MM.1S (cell line): ENCODE results near the gene HSPA1L.

Experiments
- DNase-seq: peaks from one replicate; pipeline ENCODE4 v3.0.0-alpha.2; 2015
- H2AFZ ChIP-seq: fragments of 300-600 bp; sonication (generic); 2 replicates; pipeline ENCODE4 v1.6.0; 2016; ENCODE audit warnings: antibody characterized with exemption, low read length
- H3F3A ChIP-seq: fragments of 300-600 bp; sonication (generic); 2 replicates; pipeline ENCODE4 v1.6.1; 2016; ENCODE audit warnings: mild to moderate bottlenecking, antibody characterized with exemption, low read length, moderate library complexity, mixed read lengths; ENCODE audit not compliant: insufficient read depth
- H3K27ac ChIP-seq: fragments of 300-600 bp; sonication (generic); 2 replicates; pipeline ENCODE4 v1.5.1; 2016; ENCODE audit warnings: mild to moderate bottlenecking, low read length
- H3K27me3 ChIP-seq: fragments of 300-600 bp; sonication (generic); replicated peaks from 2 replicates; pipeline ENCODE4 v1.6.0; 2016; ENCODE audit warnings: low read length; ENCODE audit not compliant: insufficient read depth
- H3K36me3 ChIP-seq: fragments of 300-600 bp; sonication (generic); replicated peaks from 2 replicates; pipeline ENCODE4 v1.6.1; 2016; ENCODE audit warnings: mild to moderate bottlenecking, low read length, mixed read lengths; ENCODE audit not compliant: insufficient read depth
- H3K4me1 ChIP-seq: fragments of 300-600 bp; sonication (generic); 2 replicates; pipeline ENCODE4 v1.6.1; 2016; ENCODE audit warnings: low read length, mixed read lengths
- H3K4me2 ChIP-seq: fragments of 300-600 bp; sonication (generic); 2 replicates; pipeline ENCODE4 v1.6.0; 2016; ENCODE audit warnings: low read depth, low read length
- H3K4me3 ChIP-seq: fragments of 300-600 bp; sonication (generic); 2 replicates; pipeline ENCODE4 v1.5.1; 2016; ENCODE audit warnings: low read length, mixed read lengths
- H3K79me2 ChIP-seq: fragments of 300-600 bp; sonication (generic); 2 replicates; pipeline ENCODE4 v1.6.1; 2016; ENCODE audit warnings: mixed run types, low read length, mixed read lengths
- H3K9ac ChIP-seq: fragments of 300-600 bp; sonication (generic); 2 replicates; pipeline ENCODE4 v1.6.1; 2016; ENCODE audit warnings: low read length, mixed read lengths
- H3K9me2 ChIP-seq: fragments of 300-600 bp; sonication (generic); replicated peaks from 2 replicates; pipeline ENCODE4 v1.6.1; 2016; ENCODE audit warnings: mild to moderate bottlenecking, low read length, mixed read lengths; ENCODE audit not compliant: insufficient read depth
- H3K9me3 ChIP-seq: fragments of 300-600 bp; sonication (generic); replicated peaks from 2 replicates; pipeline ENCODE4 v1.6.1; 2016; ENCODE audit warnings: mild to moderate bottlenecking, low read length, mixed read lengths; ENCODE audit not compliant: insufficient read depth
- H4K20me1 ChIP-seq: fragments of 300-600 bp; sonication (generic); 2 replicates; pipeline ENCODE4 v1.6.1; 2016; ENCODE audit warnings: mild to moderate bottlenecking, low read length, moderate library complexity, mixed read lengths; ENCODE audit not compliant: insufficient read depth
- CTCF ChIP-seq: fragments of 300-600 bp; sonication (generic); IDR thresholded peaks from 2 replicates; pipeline ENCODE4 v1.5.1; 2016; ENCODE audit warnings: antibody characterized with exemption, low read length, mixed read lengths
- EZH2 ChIP-seq: fragments of 300-600 bp; sonication (generic); optimal IDR thresholded peaks from 2 replicates; pipeline ENCODE3; 2017; ENCODE audit warnings: low read depth, mild to moderate bottlenecking, antibody characterized with exemption, low read length, mixed read lengths
- EZH2phosphoT487 ChIP-seq: fragments of 300-600 bp; sonication (generic); IDR thresholded peaks from 2 replicates; pipeline ENCODE4 v1.6.1; 2018; ENCODE audit warnings: antibody characterized with exemption, low read length

HSPA1L gene

GRCh38 chr6:31775184-31775583, 39.9 kb downstream of the HSPA1L start:
- H2AFZ ChIP-seq: no peak overlapping the region

DNA sequence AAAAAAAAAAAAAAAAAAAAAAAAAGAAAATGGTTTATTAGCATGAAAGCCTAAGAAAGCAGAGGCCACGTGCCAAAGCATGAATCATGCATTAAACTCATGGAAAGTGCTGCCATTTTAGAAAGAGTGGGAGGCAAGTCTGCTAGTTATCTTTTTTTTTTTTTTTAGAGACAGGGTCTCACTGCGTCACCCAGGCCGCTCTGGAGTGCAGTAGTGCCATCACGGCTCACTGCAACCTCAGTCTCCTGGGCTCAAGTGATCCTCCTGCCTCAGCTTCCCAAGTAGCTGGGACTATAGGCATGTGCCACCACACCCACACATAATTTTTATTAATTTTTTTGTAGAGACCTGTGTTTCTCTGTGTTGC, 43.1 kb downstream of the HSPA1L start:
- Histone ChIP-seq H3K79me2 (peaks cover 13% of the 10 kb centered on the region), H3K9me3 (no peaks in the 10 kb centered on the region), H4K20me1 (no peaks in the 10 kb centered on the region), H2AFZ (no peak overlapping the region), H3K27ac (no peak overlapping the region), H3K9me2 (no peaks in the 10 kb centered on the region), H3K4me2 (no peak overlapping the region), H3K4me1 (peaks cover 15% of the 10 kb centered on the region), H3K27me3 (no peaks in the 10 kb centered on the region), H3F3A (0 out of 2 replicates have a peak, but pooled peaks cover 9% of the 10 kb centered on the region), H3K4me3 (no peak overlapping the region), H3K9ac (no peak overlapping the region), H3K36me3 (no peaks in the 10 kb centered on the region)
- TF ChIP-seq EZH2: no peak
- no peak for TF ChIP-seq CTCF
- no peak for TF ChIP-seq EZH2phosphoT487
- no peak for DNase-seq

More at GRCh38 chr6:31775184-31775583, 39.9 kb downstream of the HSPA1L start:
- Histone ChIP-seq H3K9me2 (no peaks in the 10 kb centered on the region), H3K9ac (no peak overlapping the region), H3K4me1 (peaks cover 30% of the 10 kb centered on the region), H3K79me2 (peaks cover 18% of the 10 kb centered on the region), H3F3A (peaks cover 36% of the 10 kb centered on the region), H3K36me3 (0 out of 2 replicates have a peak, but pooled peaks cover under 1% of the 10 kb centered on the region), H3K27ac (no peak overlapping the region), H4K20me1 (no peaks in the 10 kb centered on the region), H3K9me3 (no peaks in the 10 kb centered on the region), H3K27me3 (no peaks in the 10 kb centered on the region), H3K4me3 (no peak overlapping the region), H3K4me2 (no peak overlapping the region)
- TF ChIP-seq EZH2: no peak
- TF ChIP-seq CTCF: no peak
- TF ChIP-seq EZH2phosphoT487: no peak
- no peak for DNase-seq

GRCh38 chr6:31770860-31771259, 44.2 kb downstream of the HSPA1L start:
- TF ChIP-seq EZH2phosphoT487 (no peak), CTCF (no peak), EZH2 (no peak)
- H3F3A ChIP-seq: 0 out of 2 replicates have a peak, but pooled peaks cover 3% of the 10 kb centered on the region

More at GRCh38 chr6:31770860-31771259, 44.2 kb downstream of the HSPA1L start:
- Histone ChIP-seq H3K27me3 (no peaks in the 10 kb centered on the region), H3K79me2 (peaks cover 3% of the 10 kb centered on the region), H3K36me3 (no peaks in the 10 kb centered on the region), H3K4me1 (peaks cover 5% of the 10 kb centered on the region), H4K20me1 (no peaks in the 10 kb centered on the region), H3K9ac (no peak overlapping the region), H2AFZ (no peak overlapping the region), H3K27ac (no peak overlapping the region), H3K9me2 (no peaks in the 10 kb centered on the region), H3K4me2 (no peak overlapping the region), H3K9me3 (no peaks in the 10 kb centered on the region), H3K4me3 (no peak overlapping the region)
- no peak for DNase-seq
